Stomach (tissue), 4 donors: Measurements from ENCODE around the gene KCNK10.

Experiments used
- EP300 ChIP-seq: sonication (generic); formaldehyde crosslinking; IDR thresholded peaks from one replicate; pipeline ENCODE4 v1.6.1; 2017; ENCODE audit warnings: antibody characterized with exemption
- POLR2A ChIP-seq, 4 donors: fragments of 450-650 bp; IDR thresholded peaks; one replicate each; pipeline ENCODE4 v1.6.1; 2016; ENCODE audit warnings: antibody characterized with exemption in 4 of 4, control low read depth in 2 of 4, mild to moderate bottlenecking in 1 of 4, moderate library complexity in 1 of 4
- POLR2AphosphoS5 ChIP-seq, 3 donors: sonication (generic); formaldehyde crosslinking; IDR thresholded peaks; one replicate each; pipeline ENCODE4 v1.6.1; 2016; ENCODE audit warnings: antibody characterized with exemption in 3 of 3
- TF ChIP-seq, protein P1 (sequence below), 7 experiments: fragments of 450-650 bp in 4 of 7; fragments of 200-600 bp in 3 of 7; sonication (generic) in 3 of 7; IDR thresholded peaks; one replicate each; pipeline ENCODE4 v1.5.1; 2016 to 2019; ENCODE audit warnings: antibody characterized with exemption in 7 of 7, control low read depth in 2 of 7, mild to moderate bottlenecking in 1 of 7

- TF ChIP-seq POLR2A (IDR thresholded peaks at IDR 0.05): no peak
- no peak for TF ChIP-seq POLR2AphosphoS5 (IDR thresholded peaks at IDR 0.05)
- TF ChIP-seq, protein P1, sequence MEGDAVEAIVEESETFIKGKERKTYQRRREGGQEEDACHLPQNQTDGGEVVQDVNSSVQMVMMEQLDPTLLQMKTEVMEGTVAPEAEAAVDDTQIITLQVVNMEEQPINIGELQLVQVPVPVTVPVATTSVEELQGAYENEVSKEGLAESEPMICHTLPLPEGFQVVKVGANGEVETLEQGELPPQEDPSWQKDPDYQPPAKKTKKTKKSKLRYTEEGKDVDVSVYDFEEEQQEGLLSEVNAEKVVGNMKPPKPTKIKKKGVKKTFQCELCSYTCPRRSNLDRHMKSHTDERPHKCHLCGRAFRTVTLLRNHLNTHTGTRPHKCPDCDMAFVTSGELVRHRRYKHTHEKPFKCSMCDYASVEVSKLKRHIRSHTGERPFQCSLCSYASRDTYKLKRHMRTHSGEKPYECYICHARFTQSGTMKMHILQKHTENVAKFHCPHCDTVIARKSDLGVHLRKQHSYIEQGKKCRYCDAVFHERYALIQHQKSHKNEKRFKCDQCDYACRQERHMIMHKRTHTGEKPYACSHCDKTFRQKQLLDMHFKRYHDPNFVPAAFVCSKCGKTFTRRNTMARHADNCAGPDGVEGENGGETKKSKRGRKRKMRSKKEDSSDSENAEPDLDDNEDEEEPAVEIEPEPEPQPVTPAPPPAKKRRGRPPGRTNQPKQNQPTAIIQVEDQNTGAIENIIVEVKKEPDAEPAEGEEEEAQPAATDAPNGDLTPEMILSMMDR (IDR thresholded peaks at IDR 0.05): no peak
- no peak for TF ChIP-seq EP300
Measured at GRCh38 chr14:88154926-88155325, 168.1 kb downstream of the KCNK10 start.
